Prostate gland (tissue), 2 donors: ENCODE results near the gene SLC35A5. TPM values are rescaled to one million over a fixed set of nuclear protein-coding genes. Genes with fewer than 3 reads are reported as not detected.
A peak's percentile ranks its signal among the peaks of the same experiment; 100 is the strongest.
"Not testable (repeated sequence)": the region's sequence is repeated elsewhere in the genome, so short reads cannot be mapped to it uniquely, and the experiment has no call there.

Source experiments
- DNase-seq: peaks from one replicate; pipeline ENCODE4 v3.0.0-alpha.2; 2019; ENCODE audit warnings: low spot score
- H3K27ac ChIP-seq, 2 donors: fragments of 200-600 bp; sonication (generic); 2 replicates each; pipeline ENCODE4 v1.5.1; 2017 to 2019
- H3K27me3 ChIP-seq: fragments of 200-600 bp; sonication (generic); replicated peaks from 2 replicates; pipeline ENCODE4 v1.5.1; 2019; ENCODE audit not compliant: insufficient read depth
- H3K36me3 ChIP-seq, 2 donors: fragments of 200-600 bp; sonication (generic); 1 replicate in 1 of 2; 2 replicates in 1 of 2; pipeline versions ENCODE4 v1.5.1 to v1.8.1; 2017 to 2019
- H3K4me1 ChIP-seq: fragments of 200-600 bp; sonication (generic); replicated peaks from 2 replicates; pipeline ENCODE4 v1.5.1; 2019
- H3K4me3 ChIP-seq, 2 donors: fragments of 200-600 bp; sonication (generic); 2 replicates each; pipeline ENCODE4 v1.5.1; 2017 to 2019
- H3K9me3 ChIP-seq: fragments of 200-600 bp; sonication (generic); 2 replicates; pipeline ENCODE4 v1.5.1; 2017
- CTCF ChIP-seq, 4 experiments: fragments of 200-600 bp in 2 of 4; fragments of 450-650 bp in 2 of 4; sonication (generic) in 2 of 4; IDR thresholded peaks; 1 replicate in 3 of 4; 2 replicates in 1 of 4; pipeline ENCODE4 v1.5.1; 2016 to 2019; ENCODE audit warnings: antibody characterized with exemption in 4 of 4, mild to moderate bottlenecking in 2 of 4, moderate library complexity in 2 of 4
- POLR2A ChIP-seq: fragments of 450-650 bp; IDR thresholded peaks from one replicate; pipeline ENCODE4 v1.6.1; 2016; ENCODE audit warnings: antibody characterized with exemption, mild to moderate bottlenecking
- POLR2AphosphoS5 ChIP-seq: sonication (generic); formaldehyde crosslinking; IDR thresholded peaks from one replicate; pipeline ENCODE4 v1.6.1; 2017; ENCODE audit warnings: antibody characterized with exemption
- WGBS: methylation state at CpG from one replicate; pipeline ENCODE4 v1.1.5; 2018; 5-methylcytosine and 5-hydroxymethylcytosine counted together
- intact Hi-C: fragments of 100-400 bp; cut with DNase I; formaldehyde crosslinking; loops from one replicate; pipeline ENCODE4 v1.14.2; 2022
- total RNA-seq, 2 donors: library from RNA; depleted of rRNA; stranded (reverse); fragments of >200 nt; gene quantifications; one replicate each; pipeline ENCODE4 v1.1.0, GENCODE V29; 2016

SLC35A5 gene
- total RNA-seq, 2 donors from 2014 or later = 40.4 to 62.3 TPM

- intact Hi-C loops = loop anchor here (2.0 to 5.0 kb wide), 2 partner anchors 195 to 212 kb away; no protein-coding TSS in a partner anchor
- H3K4me1 ChIP-seq = no peaks in the 10 kb centered on the region
- TF ChIP-seq CTCF (IDR thresholded peaks at IDR 0.05) (peak; percentile 36 to 90 (median 82)), POLR2AphosphoS5 (no peak), POLR2A (no peak)
- no peaks in the 10 kb centered on the region for H3K27me3 ChIP-seq
- no peaks in the 10 kb centered on the region for H3K9me3 ChIP-seq
- peak; percentile 51 for DNase-seq
- 53% methylated on average over 2 of the region's 2 CpGs for WGBS
- H3K4me3 ChIP-seq = no peak overlapping the region
- no peak overlapping the region for H3K27ac ChIP-seq
- no peaks in the 10 kb centered on the region for H3K36me3 ChIP-seq
Measured at GRCh38 chr3:112519424-112520001, 42.3 kb upstream of the SLC35A5 start.

GRCh38 chr3:112524127-112524526 is 37.7 kb upstream of the SLC35A5 start:
- 91% methylated on average over 6 of the region's 6 CpGs for WGBS
- intact Hi-C loops, H3K4me3 ChIP-seq: not testable (repeated sequence)

GRCh38 chr3:112530573-112530972 is 31.3 kb upstream of the SLC35A5 start:
- intact Hi-C loops = loop anchor here (10.0 kb wide), 1 partner anchor 416 kb away; no protein-coding TSS in a partner anchor
- Histone ChIP-seq H3K27me3 (no peaks in the 10 kb centered on the region), H3K36me3 (no peaks in the 10 kb centered on the region), H3K4me3 (no peak overlapping the region), H3K27ac (no peak overlapping the region), H3K4me1 (no peaks in the 10 kb centered on the region), H3K9me3 (no peaks in the 10 kb centered on the region)
- TF ChIP-seq POLR2A (no peak), CTCF (IDR thresholded peaks at IDR 0.05) (no peak), POLR2AphosphoS5 (no peak)
- 94% methylated on average over 3 of the region's 3 CpGs for WGBS
- DNase-seq = no peak

More at GRCh38 chr3:112524127-112524526, 37.7 kb upstream of the SLC35A5 start:
- not testable (repeated sequence) for H3K27me3 ChIP-seq, H3K27ac ChIP-seq, DNase-seq, H3K36me3 ChIP-seq, H3K9me3 ChIP-seq, H3K4me1 ChIP-seq

- TF ChIP-seq POLR2AphosphoS5 = no peak
- peak; percentile 40 to 59 (median 57) for TF ChIP-seq CTCF (IDR thresholded peaks at IDR 0.05)
- intact Hi-C loops = loop anchor here (10.0 kb wide), 1 partner anchor 417 kb away; no protein-coding TSS in a partner anchor
- no peaks in the 10 kb centered on the region for H3K9me3 ChIP-seq
- H3K4me1 ChIP-seq = no peaks in the 10 kb centered on the region
- H3K4me3 ChIP-seq = no peak overlapping the region
- H3K27ac ChIP-seq = no peak overlapping the region
- no peak for DNase-seq
- H3K27me3 ChIP-seq = no peaks in the 10 kb centered on the region
- no peaks in the 10 kb centered on the region for H3K36me3 ChIP-seq
- WGBS = 7% methylated on average over 1 of the region's 1 CpG
Measured at GRCh38 chr3:112531358-112531781, 30.5 kb upstream of the SLC35A5 start.

GRCh38 chr3:112539825-112540650 is 21.8 kb upstream of the SLC35A5 start:
- 92% methylated on average over 1 of the region's 1 CpG for WGBS
- Histone ChIP-seq H3K4me3 (no peak overlapping the region), H3K27ac (no peak overlapping the region), H3K36me3 (no peaks in the 10 kb centered on the region), H3K4me1 (no peaks in the 10 kb centered on the region), H3K9me3 (no peaks in the 10 kb centered on the region), H3K27me3 (no peaks in the 10 kb centered on the region)
- TF ChIP-seq POLR2AphosphoS5 = no peak
- TF ChIP-seq POLR2A = no peak
- no peak for TF ChIP-seq CTCF (IDR thresholded peaks at IDR 0.05)
- intact Hi-C loops = loop anchor here (10.0 kb wide), 1 partner anchor 425 kb away; no protein-coding TSS in a partner anchor
- no peak for DNase-seq
